Heart left ventricle (tissue), 16 donors: Measurements from ENCODE around the gene FAM149B1. TPM values are rescaled to one million over a fixed set of nuclear protein-coding genes. Genes with fewer than 3 reads are reported as not detected.

Source experiments
- ATAC-seq, 4 donors: fragments of 200-7000 bp; cut with Tn5 transposase; one replicate each; pipeline ENCODE4 v1.9.1; 2020 to 2022; ENCODE audit warnings: moderate library complexity in 4 of 4, mild to moderate bottlenecking in 3 of 4, moderate number of reproducible peaks in 1 of 4
- DNase-seq, 5 donors: peaks; one replicate each; pipeline ENCODE4 v3.0.0-alpha.2; 2020
- H3K27ac ChIP-seq, 12 donors: fragments of 200-600 bp; sonication (generic) in 4 of 12; one replicate each; pipeline versions ENCODE4 v1.5.0 to v1.8.0; 2016 to 2022; ENCODE audit warnings: mild to moderate bottlenecking in 2 of 12
- H3K27me3 ChIP-seq, 9 donors: fragments of 200-600 bp; sonication (generic) in 2 of 9; one replicate each; pipeline versions ENCODE4 v1.5.1 to v1.8.0; 2016 to 2022; ENCODE audit warnings: mild to moderate bottlenecking in 3 of 9
- H3K36me3 ChIP-seq, 9 donors: fragments of 200-600 bp; sonication (generic) in 2 of 9; one replicate each; pipeline versions ENCODE4 v1.5.0 to v1.8.0; 2018 to 2022; ENCODE audit warnings: mild to moderate bottlenecking in 2 of 9
- H3K4me1 ChIP-seq, 12 donors: fragments of 200-600 bp; sonication (generic) in 4 of 12; one replicate each; pipeline versions ENCODE4 v1.5.0 to v1.8.0; 2016 to 2022; ENCODE audit warnings: mild to moderate bottlenecking in 3 of 12
- H3K4me3 ChIP-seq, 12 donors: fragments of 200-600 bp; sonication (generic) in 4 of 12; one replicate each; pipeline versions ENCODE4 v1.5.0 to v1.8.0; 2017 to 2022; ENCODE audit warnings: mild to moderate bottlenecking in 9 of 12, moderate library complexity in 4 of 12
- H3K9me3 ChIP-seq, 12 donors: fragments of 200-600 bp; sonication (generic) in 4 of 12; one replicate each; pipeline versions ENCODE4 v1.5.0 to v1.8.0; 2016 to 2022; ENCODE audit warnings: mild to moderate bottlenecking in 1 of 12
- POLR2A ChIP-seq, 2 donors: fragments of 450-650 bp; IDR thresholded peaks; one replicate each; pipeline ENCODE4 v1.6.1; 2017; ENCODE audit warnings: antibody characterized with exemption in 2 of 2, mild to moderate bottlenecking in 2 of 2, moderate library complexity in 2 of 2
- WGBS, 4 donors: extraction: QIAGEN DNeasy Blood & Tissue Kit in 2 of 4; methylation state at CpG; one replicate each; pipeline versions ENCODE4 v1.1.5 to v1.1.7; 2013 to 2018; 5-methylcytosine and 5-hydroxymethylcytosine counted together
- intact Hi-C, 10 donors: fragments of 100-400 bp; cut with DNase I; formaldehyde crosslinking; loops; one replicate each; pipeline versions ENCODE4 v1.11.1 to v1.14.2; 2022
- polyA plus RNA-seq, 2 donors: library from polyadenylated mRNA; stranded (reverse); fragments of 200-250 nt; gene quantifications; one replicate each; pipeline ENCODE4 v1.2.3, GENCODE V29; 2013
- total RNA-seq, 9 donors: library from RNA; depleted of rRNA in 2 of 9; stranded (reverse); fragments of >200 nt in 2 of 9; fragmentation: NEBNext Ultra II Directional in 3 of 9; extraction: Animal tissue kit (Norgen Biotek cat#: 25700) in 3 of 9; gene quantifications; one replicate each; pipeline versions ENCODE4 v1.1.0 to v1.2.4, GENCODE V29; 2016 to 2023
- TF ChIP-seq, protein P1 (sequence below), 12 donors: fragments of 200-600 bp; sonication (generic) in 4 of 12; IDR thresholded peaks; one replicate each; pipeline versions ENCODE4 v1.5.0 to v1.8.0; 2018 to 2022; ENCODE audit warnings: antibody characterized with exemption in 12 of 12, mild to moderate bottlenecking in 5 of 12
- donor health status: ischemic (EF 13 %, LVEDD 7.1; RV severe dilation, severe dysfunction).
- donor health status: healthy with polysubstance abuse.
- donor health status: DM: no; HTN: yes; CAD: no.
- donor health status: DM: no; HTN: no; CAD: no.
- donor health status: ischemic (EF 25% LVEDD 6.9; RV normal size, moderate dysfunction).
- donor health status: ischemic (EF 25% LVEDD 5.7; RV mildly dilated, moderate dysfunction).
- donor health status: healthy.
- donor health status: DM: yes; HTN: yes; CAD: no.
- donor health status: ischemic (EF 35%, LVEDD 5.7; RV mildly dilated, moderate dysfunction).
- donor health status: nonischemic (EF 11% LVEDD 7.7; RV severe dilation, severe dysfunction).
- donor health status: DM: yes; HTN: yes; CAD: no.
- donor health status: PGD.
- donor health status: ischemic (EF 29% LVEDD 5.4; RV normal size, mild dysfunction).
- donor health status: nonischemic (EF 23%, LVEDD 6.1; RV moderate dilation, normal function).

FAM149B1 gene
- total and polyA plus RNA-seq, 11 donors: 7.8 to 21.8 (median 17.8) TPM

GRCh38 chr10:73238990-73239566, 71.2 kb downstream of the FAM149B1 start:
- 90 to 96% (median 94%) methylated on average over 5 of the region's 5 CpGs for WGBS, 4 donors
- DNase-seq: no peak
- intact Hi-C loops: no loop called here
- TF ChIP-seq POLR2A (IDR thresholded peaks at IDR 0.05): no peak
- TF ChIP-seq, protein P1, sequence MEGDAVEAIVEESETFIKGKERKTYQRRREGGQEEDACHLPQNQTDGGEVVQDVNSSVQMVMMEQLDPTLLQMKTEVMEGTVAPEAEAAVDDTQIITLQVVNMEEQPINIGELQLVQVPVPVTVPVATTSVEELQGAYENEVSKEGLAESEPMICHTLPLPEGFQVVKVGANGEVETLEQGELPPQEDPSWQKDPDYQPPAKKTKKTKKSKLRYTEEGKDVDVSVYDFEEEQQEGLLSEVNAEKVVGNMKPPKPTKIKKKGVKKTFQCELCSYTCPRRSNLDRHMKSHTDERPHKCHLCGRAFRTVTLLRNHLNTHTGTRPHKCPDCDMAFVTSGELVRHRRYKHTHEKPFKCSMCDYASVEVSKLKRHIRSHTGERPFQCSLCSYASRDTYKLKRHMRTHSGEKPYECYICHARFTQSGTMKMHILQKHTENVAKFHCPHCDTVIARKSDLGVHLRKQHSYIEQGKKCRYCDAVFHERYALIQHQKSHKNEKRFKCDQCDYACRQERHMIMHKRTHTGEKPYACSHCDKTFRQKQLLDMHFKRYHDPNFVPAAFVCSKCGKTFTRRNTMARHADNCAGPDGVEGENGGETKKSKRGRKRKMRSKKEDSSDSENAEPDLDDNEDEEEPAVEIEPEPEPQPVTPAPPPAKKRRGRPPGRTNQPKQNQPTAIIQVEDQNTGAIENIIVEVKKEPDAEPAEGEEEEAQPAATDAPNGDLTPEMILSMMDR (IDR thresholded peaks at IDR 0.05): no peak
- Histone ChIP-seq H3K4me3 (no peak overlapping the region), H3K9me3 (no peaks in the 10 kb centered on the region), H3K36me3 (peaks cover 0 to 95% (median 79%) of the 10 kb centered on the region in 9 donors), H3K4me1 (peaks cover 0 to 7% (median 0%) of the 10 kb centered on the region in 12 donors), H3K27ac (no peak overlapping the region), H3K27me3 (no peaks in the 10 kb centered on the region)
- ATAC-seq: no peak

DNA sequence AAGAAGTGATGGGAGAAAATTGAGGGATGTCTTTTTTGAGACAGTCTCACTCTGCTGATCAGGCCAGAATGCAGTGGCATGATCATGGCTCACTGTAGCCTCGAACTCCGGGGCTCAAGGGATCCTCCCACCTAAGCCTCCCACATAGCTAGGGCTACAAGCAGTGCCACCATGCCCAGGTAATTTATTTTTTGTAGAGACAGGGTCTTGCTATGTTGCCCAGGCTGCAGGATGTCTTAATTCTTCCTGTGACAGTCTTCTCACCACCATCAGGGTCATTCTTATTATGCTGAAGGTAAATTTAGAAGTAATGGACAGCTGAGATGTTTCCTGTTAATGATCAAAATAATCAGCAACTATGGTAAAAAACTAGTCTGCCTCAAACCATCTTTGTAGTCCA, 72.0 kb downstream of the FAM149B1 start:
- Histone ChIP-seq H3K9me3 (no peaks in the 10 kb centered on the region), H3K4me1 (peaks cover 0 to 16% (median under 1%) of the 10 kb centered on the region in 12 donors), H3K27ac (no peak overlapping the region), H3K27me3 (no peaks in the 10 kb centered on the region), H3K4me3 (no peak overlapping the region), H3K36me3 (peaks cover 0 to 97% (median 83%) of the 10 kb centered on the region in 9 donors)
- TF ChIP-seq, protein P1 (IDR thresholded peaks at IDR 0.05): no peak
- no peak for TF ChIP-seq POLR2A (IDR thresholded peaks at IDR 0.05)
- intact Hi-C loops: no loop called here
- DNase-seq: no peak
- ATAC-seq: no peak
- 87 to 96% (median 92%) methylated on average over 2 of the region's 2 CpGs for WGBS, 4 donors

GRCh38 chr10:73244866-73245477, 77.1 kb downstream of the FAM149B1 start:
- H3K4me3 ChIP-seq: peak overlapping the region in 1 of 12 donors; percentile 83
- no peak for DNase-seq
- H3K36me3 ChIP-seq: peaks cover 0 to 76% (median 66%) of the 10 kb centered on the region in 9 donors
- intact Hi-C loops: no loop called here
- 41 to 50% (median 42%) methylated on average over 8 of the region's 8 CpGs for WGBS, 4 donors
- no peak overlapping the region for H3K27ac ChIP-seq
- H3K27me3 ChIP-seq: no peaks in the 10 kb centered on the region
- no peak for TF ChIP-seq POLR2A (IDR thresholded peaks at IDR 0.05)
- TF ChIP-seq, protein P1 (IDR thresholded peaks at IDR 0.05): no peak
- no peak for ATAC-seq
- H3K4me1 ChIP-seq: peaks cover 0 to 44% (median 22%) of the 10 kb centered on the region in 12 donors
- no peaks in the 10 kb centered on the region for H3K9me3 ChIP-seq

DNA sequence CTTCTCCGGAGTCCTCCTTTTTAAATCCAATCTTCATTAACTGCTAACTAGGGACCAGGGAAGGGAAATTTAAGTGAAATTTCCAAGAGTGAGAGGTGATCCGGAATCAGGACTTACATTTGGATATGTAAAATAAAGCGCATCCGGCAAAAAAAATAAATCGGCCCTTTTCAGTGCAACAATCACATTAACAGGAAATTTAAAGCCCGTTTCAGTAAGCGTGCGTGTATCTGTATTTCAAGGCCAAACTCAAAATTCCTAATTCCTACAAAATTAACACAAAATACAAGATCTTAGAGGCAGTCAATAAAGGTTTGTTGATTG, 78.4 kb downstream of the FAM149B1 start:
- intact Hi-C loops: no loop called here
- Histone ChIP-seq H3K36me3 (peaks cover 0 to 72% (median 65%) of the 10 kb centered on the region in 9 donors), H3K27ac (peak overlapping the region in 9 of 12 donors; percentile 5 to 84 (median 79)), H3K27me3 (no peaks in the 10 kb centered on the region), H3K4me3 (peak overlapping the region; percentile 57 to 96 (median 80)), H3K9me3 (no peaks in the 10 kb centered on the region), H3K4me1 (peaks cover 3 to 52% (median 28%) of the 10 kb centered on the region in 12 donors)
- no peak for DNase-seq
- 5 to 9% (median 6%) methylated on average over 8 of the region's 8 CpGs for WGBS, 4 donors
- TF ChIP-seq, protein P1 (IDR thresholded peaks at IDR 0.05): no peak
- TF ChIP-seq POLR2A (IDR thresholded peaks at IDR 0.05): no peak
- ATAC-seq: no peak
